Smooth muscle cell (in vitro differentiated cells): Measurements from ENCODE around the gene ZNF69. TPM values are rescaled to one million over a fixed set of nuclear protein-coding genes. Genes with fewer than 3 reads are reported as not detected.
"Not testable (repeated sequence)": the region's sequence is repeated elsewhere in the genome, so short reads cannot be mapped to it uniquely, and the experiment has no call there.

Experiments used
- DNase-seq: peaks from one replicate; lab custom pipeline; 2025; ENCODE audit not compliant: unreplicated experiment; lab: John Stamatoyannopoulos, UW
- H2AFZ ChIP-seq: fragments of 200-600 bp; sonication (generic); 2 replicates; pipeline ENCODE4 v1.6.0; 2016; ENCODE audit warnings: antibody characterized with exemption, low read depth, mild to moderate bottlenecking
- H3F3A ChIP-seq: fragments of 200-600 bp; sonication (generic); 2 replicates; pipeline ENCODE4 v1.6.0; 2017; ENCODE audit warnings: antibody characterized with exemption, low read depth
- H3K27ac ChIP-seq: fragments of 200-600 bp; sonication (generic); 2 replicates; pipeline ENCODE4 v1.5.1; 2016; ENCODE audit warnings: low read depth, mild to moderate bottlenecking
- H3K27me3 ChIP-seq: fragments of 200-600 bp; sonication (generic); 2 replicates; pipeline ENCODE4 v1.6.1; 2016; ENCODE audit warnings: low read depth, mild to moderate bottlenecking
- H3K36me3 ChIP-seq: fragments of 200-600 bp; sonication (generic); 2 replicates; pipeline ENCODE4 v1.5.1; 2016; ENCODE audit warnings: low read depth
- H3K4me1 ChIP-seq: fragments of 200-600 bp; sonication (generic); 2 replicates; pipeline ENCODE4 v1.5.1; 2016; ENCODE audit warnings: low read depth
- H3K4me2 ChIP-seq: fragments of 200-600 bp; sonication (generic); 2 replicates; pipeline ENCODE4 v1.6.0; 2016; ENCODE audit warnings: mild to moderate bottlenecking
- H3K4me3 ChIP-seq: fragments of 200-600 bp; sonication (generic); 2 replicates; pipeline ENCODE4 v1.5.1; 2016; ENCODE audit warnings: mild to moderate bottlenecking
- H3K79me2 ChIP-seq: fragments of 200-600 bp; sonication (generic); 2 replicates; pipeline ENCODE4 v1.6.0; 2016; ENCODE audit warnings: low read depth, mild to moderate bottlenecking
- H3K9ac ChIP-seq: fragments of 200-600 bp; sonication (generic); 2 replicates; pipeline ENCODE4 v1.6.0; 2016; ENCODE audit warnings: low read depth
- H3K9me3 ChIP-seq: fragments of 200-600 bp; sonication (generic); replicated peaks from 2 replicates; pipeline ENCODE4 v1.5.1; 2016; ENCODE audit warnings: low read depth
- H4K20me1 ChIP-seq: fragments of 200-600 bp; sonication (generic); 2 replicates; pipeline ENCODE4 v1.6.0; 2016; ENCODE audit warnings: low read depth
- WGBS: methylation state at CpG from one replicate; pipeline ENCODE4 v1.1.7; 2016; ENCODE audit warnings: low lambda C conversion rate; 5-methylcytosine and 5-hydroxymethylcytosine counted together
- polyA plus RNA-seq: library from polyadenylated mRNA; unstranded; fragments of >200 nt; fragmentation: Nextera tagmentation; extraction: Ambion mirVana; gene quantifications from 2 replicates; pipeline ENCODE4 v1.2.1, GENCODE V29; 2016
- total RNA-seq: library from RNA; depleted of rRNA; stranded (reverse); fragments of >200 nt; gene quantifications from 2 replicates; pipeline ENCODE4 v1.2.3, GENCODE V29; 2014
- TF ChIP-seq, protein P1 (sequence below): fragments of 200-600 bp; sonication (generic); IDR thresholded peaks from 2 replicates; pipeline ENCODE4 v1.5.1; 2017; ENCODE audit warnings: borderline replicate concordance, mild to moderate bottlenecking, antibody characterized with exemption; ENCODE audit not compliant: insufficient read depth, poor library complexity, severe bottlenecking

The ZNF69 gene
- 8.8 and 15.1 TPM in 2 replicates for total RNA-seq
- polyA plus RNA-seq = 4.6 and 8.2 TPM in 2 replicates

DNA sequence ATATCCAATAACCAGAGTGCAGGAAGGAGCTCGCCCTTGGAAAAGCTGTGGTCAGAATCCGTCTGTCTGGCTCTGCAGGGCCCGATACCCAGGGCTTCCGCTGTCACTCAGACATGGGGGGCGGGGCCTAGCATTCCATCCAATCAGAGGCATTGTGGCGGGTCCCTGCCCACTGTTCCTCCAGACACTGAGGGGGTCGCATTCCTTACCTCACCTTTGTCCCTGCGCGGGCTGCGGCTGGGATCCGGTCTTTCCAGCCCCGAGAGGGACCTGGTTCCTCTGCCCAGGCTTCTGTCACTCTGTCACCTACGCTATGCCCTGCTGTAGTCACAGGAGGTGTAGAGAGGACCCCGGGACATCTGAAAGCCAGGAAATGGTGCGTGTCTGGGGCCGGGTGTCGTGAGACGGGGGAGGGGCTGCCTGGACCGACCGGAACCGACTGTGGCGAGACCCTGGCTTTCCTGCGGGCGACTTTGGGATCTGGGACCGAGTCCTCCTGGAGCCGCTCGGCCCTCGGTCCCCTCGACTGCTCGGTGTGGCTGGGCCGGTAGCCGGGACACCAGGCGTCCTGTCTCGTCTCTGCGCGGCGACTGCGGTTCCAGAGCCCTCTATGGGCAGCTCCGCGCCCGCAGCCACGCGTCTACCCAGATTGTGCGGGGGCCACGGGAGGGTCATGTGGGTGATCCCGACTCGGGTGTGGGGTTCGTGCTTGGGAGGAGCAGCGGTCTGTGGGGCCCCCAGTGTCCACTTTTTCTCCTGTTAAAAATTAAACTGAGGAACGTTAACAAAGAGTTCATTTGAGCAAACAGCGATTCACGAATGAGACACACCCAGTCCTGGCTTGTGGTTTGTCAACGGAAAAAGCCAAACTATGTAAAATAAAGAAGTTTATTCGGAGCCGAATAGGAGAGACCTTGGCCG is at the start of gene ZNF69:
Gene ZNF69 (plus strand): TSS at position 172 of the 921 bp plus-strand sequence. CDS start 142 bp downstream, at position 314.
- peak; percentile 77 for DNase-seq
- Histone ChIP-seq H3K79me2 (peaks cover 27% of the 10 kb centered on the region), H3F3A (no peaks in the 10 kb centered on the region), H3K27me3 (no peaks in the 10 kb centered on the region), H3K9ac (peak within 1 kb of the TSS; percentile 79), H3K4me3 (peak within 1 kb of the TSS; percentile 80), H3K4me2 (peak within 1 kb of the TSS; percentile 87), H2AFZ (peak within 1 kb of the TSS; percentile 92), H3K27ac (peak within 1 kb of the TSS; percentile 79), H3K9me3 (no peaks in the 10 kb centered on the region), H3K4me1 (peaks cover 17% of the 10 kb centered on the region), H4K20me1 (no peaks in the 10 kb centered on the region), H3K36me3 (no peaks in the 10 kb centered on the region)
- 1% methylated on average over 56 of the region's 56 CpGs for WGBS
- TF ChIP-seq, protein P1, sequence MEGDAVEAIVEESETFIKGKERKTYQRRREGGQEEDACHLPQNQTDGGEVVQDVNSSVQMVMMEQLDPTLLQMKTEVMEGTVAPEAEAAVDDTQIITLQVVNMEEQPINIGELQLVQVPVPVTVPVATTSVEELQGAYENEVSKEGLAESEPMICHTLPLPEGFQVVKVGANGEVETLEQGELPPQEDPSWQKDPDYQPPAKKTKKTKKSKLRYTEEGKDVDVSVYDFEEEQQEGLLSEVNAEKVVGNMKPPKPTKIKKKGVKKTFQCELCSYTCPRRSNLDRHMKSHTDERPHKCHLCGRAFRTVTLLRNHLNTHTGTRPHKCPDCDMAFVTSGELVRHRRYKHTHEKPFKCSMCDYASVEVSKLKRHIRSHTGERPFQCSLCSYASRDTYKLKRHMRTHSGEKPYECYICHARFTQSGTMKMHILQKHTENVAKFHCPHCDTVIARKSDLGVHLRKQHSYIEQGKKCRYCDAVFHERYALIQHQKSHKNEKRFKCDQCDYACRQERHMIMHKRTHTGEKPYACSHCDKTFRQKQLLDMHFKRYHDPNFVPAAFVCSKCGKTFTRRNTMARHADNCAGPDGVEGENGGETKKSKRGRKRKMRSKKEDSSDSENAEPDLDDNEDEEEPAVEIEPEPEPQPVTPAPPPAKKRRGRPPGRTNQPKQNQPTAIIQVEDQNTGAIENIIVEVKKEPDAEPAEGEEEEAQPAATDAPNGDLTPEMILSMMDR = no peak

- no peaks in the 10 kb centered on the region for H3K79me2 ChIP-seq
- H3K4me2 ChIP-seq = no peak overlapping the region
- H3K27me3 ChIP-seq = no peaks in the 10 kb centered on the region
- H3F3A ChIP-seq = no peaks in the 10 kb centered on the region
- H3K4me1 ChIP-seq = no peaks in the 10 kb centered on the region
- TF ChIP-seq, protein P1 = no peak
- no peak for DNase-seq
- H3K9ac ChIP-seq = no peak overlapping the region
- no peaks in the 10 kb centered on the region for H3K36me3 ChIP-seq
- no peak overlapping the region for H3K27ac ChIP-seq
- H3K4me3 ChIP-seq = no peak overlapping the region
- no peak overlapping the region for H2AFZ ChIP-seq
- no peaks in the 10 kb centered on the region for H3K9me3 ChIP-seq
- H4K20me1 ChIP-seq = no peaks in the 10 kb centered on the region
- WGBS = 88% methylated on average over 2 of the region's 2 CpGs
Observed at GRCh38 chr19:11843722-11844121, 43.9 kb upstream of the ZNF69 start.

GRCh38 chr19:11847615-11848014 is 40.0 kb upstream of the ZNF69 start:
- not testable (repeated sequence) for H3K9me3 ChIP-seq, H3F3A ChIP-seq, DNase-seq, H4K20me1 ChIP-seq, H2AFZ ChIP-seq, H3K4me1 ChIP-seq, H3K4me2 ChIP-seq, H3K79me2 ChIP-seq, H3K9ac ChIP-seq, H3K36me3 ChIP-seq, H3K4me3 ChIP-seq, H3K27ac ChIP-seq, H3K27me3 ChIP-seq
- WGBS = 60% methylated on average over 6 of the region's 6 CpGs

DNA sequence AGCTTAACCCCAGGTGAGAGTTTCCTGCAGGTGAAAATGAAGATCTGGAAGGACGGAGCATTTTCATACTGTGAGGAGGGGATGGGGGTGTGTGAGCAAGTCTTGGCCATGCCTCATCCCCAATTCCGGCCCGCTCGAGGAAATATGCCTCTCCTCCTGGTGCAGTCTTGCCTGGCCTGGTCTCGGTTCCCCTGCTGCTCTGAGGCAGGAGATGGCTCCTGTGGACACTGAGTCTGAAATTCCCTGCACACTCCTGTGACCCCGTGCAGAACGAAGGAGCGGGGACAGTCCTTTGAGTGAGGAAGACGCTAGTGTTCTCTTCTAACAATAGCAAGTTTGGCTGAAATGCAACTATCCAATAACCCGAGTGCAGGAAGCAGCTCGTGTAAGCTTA is 39.4 kb upstream of the ZNF69 start:
- Histone ChIP-seq H3K27me3 (no peaks in the 10 kb centered on the region), H3K79me2 (no peaks in the 10 kb centered on the region), H3F3A (no peaks in the 10 kb centered on the region), H3K4me1 (no peaks in the 10 kb centered on the region), H3K4me2 (peak overlapping the region; percentile 82), H3K27ac (no peak overlapping the region), H2AFZ (peak overlapping the region; percentile 82), H4K20me1 (no peaks in the 10 kb centered on the region), H3K9ac (no peak overlapping the region), H3K36me3 (no peaks in the 10 kb centered on the region), H3K9me3 (no peaks in the 10 kb centered on the region), H3K4me3 (peak overlapping the region; percentile 59)
- DNase-seq = no peak
- 82% methylated on average over 11 of the region's 11 CpGs for WGBS
- TF ChIP-seq, protein P1 = no peak
